ENCODE measurements around the gene LAD1.

Gene LAD1

DNA sequence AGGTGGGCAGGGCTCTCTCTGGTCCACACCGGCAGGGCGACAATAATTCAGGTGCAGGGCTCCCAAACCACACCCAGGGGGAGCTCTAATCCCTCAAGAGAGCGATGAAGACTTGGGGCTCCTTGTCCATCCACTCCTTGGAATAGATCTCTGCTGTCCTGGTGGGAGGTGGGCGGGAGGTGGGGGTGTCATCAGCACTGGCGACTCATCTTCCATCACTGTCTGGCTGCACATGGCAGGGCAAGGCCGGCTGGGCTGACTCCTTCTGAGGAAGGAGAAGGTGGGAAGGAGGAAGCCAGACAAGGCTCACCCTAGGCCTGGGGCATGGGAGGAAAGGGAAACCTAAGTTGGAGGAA lies 50.9 kb downstream of the LAD1 start:
- peak; percentile 12 for DNase-seq (ENCODE audit: low read depth, low spot score)

DNA sequence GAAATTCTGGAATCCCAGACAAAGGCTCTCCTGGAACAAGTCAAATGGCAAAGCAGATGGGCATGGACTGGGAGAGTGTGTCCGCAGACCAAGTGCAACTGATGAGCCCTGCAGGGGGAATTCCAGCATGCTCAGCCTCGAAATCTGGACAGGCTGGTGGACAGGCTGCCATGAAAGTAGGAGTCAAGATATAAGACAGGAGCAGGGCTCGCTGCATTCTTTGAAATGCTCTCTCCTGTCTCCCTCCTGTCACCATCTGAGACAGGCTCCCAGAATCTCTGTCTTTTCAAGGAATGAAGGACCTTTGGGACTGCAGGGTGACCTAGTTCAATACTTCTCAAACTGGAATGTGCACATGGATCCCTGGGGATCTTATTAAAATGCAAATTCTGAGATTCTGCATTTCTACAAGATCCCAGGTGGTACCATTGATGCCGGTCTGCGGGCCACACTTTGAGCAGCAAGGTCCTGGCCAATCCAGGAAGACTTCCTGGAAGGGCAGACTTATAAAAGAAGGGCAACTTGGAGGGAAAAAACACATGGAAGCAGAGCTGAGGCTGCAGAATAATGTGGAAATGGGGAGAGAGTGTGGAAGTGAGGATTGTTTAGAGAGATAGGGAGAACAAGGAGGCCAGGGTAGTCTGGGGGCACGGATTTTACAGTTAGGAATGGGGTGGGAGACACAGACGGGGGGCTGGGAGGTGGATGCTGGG lies 51.5 kb downstream of the LAD1 start:
- DNase-seq (ENCODE audit: low read depth, low spot score) = no peak

DNA sequence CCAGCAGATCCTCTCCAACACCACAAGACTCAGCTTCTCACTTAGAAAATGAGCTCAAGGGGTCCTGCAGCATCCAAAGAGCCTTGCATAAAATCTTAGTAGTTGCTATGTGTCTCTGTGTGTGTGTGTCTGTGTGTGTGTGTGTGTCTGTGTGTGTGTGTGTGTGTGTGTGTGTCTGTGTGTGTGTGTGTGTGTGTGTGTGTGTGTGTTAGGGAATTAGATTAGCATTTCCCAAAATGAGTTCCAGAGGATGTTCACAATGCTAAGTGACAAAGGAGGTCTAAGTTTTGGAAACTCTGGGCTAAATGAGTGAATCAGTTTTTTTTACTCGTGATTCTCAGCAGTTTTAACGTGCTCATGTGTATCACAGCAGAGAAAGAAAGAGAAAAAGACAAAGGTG lies 52.1 kb downstream of the LAD1 start:
- DNase-seq (ENCODE audit: low read depth, low spot score) = no peak

DNA sequence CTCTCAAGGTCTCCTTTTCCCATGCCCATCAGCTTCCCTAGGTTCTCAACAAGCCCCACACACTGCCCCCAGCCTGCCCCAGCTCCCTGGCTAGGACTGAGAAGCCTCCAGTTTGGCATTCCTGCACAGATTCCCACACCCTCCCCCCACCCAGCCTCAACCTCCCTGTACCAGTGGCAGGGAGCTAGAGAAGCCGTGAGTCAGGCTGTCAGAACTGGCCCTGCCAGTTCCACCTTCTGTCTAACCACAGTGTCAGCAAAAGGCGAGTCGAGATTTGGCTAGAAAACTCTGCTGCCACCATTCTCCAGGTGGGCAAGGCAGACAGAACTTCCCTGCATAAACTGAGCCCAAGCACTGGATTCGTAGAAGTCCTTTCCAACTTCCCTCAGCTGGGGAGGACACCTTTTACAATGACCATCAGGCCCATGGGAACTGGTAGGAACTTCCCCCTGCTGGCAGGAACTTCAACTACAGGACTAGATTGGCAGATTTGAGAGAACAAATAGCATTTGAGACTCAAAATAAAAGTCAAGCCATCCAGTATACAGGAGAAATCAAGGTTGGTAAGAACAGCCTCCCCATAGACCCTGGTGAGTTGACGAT lies 52.7 kb downstream of the LAD1 start:
- peak; percentile 9 for DNase-seq (ENCODE audit: low read depth, low spot score)

DNA sequence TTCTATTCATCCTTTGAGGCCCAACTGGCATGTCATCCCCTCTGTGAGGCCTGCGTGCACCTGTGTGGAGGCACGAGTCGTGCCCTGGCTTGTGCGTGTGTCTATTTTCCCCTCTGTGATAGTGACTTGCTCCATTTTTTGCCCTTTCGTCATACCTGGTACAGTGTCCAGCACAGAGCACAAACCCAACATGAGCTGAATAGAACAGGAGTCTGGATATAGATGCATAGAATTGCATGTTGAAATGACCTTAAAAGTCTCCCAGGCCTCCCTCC lies 54.1 kb downstream of the LAD1 start:
- DNase-seq (ENCODE audit: low read depth, low spot score) = no peak

DNA sequence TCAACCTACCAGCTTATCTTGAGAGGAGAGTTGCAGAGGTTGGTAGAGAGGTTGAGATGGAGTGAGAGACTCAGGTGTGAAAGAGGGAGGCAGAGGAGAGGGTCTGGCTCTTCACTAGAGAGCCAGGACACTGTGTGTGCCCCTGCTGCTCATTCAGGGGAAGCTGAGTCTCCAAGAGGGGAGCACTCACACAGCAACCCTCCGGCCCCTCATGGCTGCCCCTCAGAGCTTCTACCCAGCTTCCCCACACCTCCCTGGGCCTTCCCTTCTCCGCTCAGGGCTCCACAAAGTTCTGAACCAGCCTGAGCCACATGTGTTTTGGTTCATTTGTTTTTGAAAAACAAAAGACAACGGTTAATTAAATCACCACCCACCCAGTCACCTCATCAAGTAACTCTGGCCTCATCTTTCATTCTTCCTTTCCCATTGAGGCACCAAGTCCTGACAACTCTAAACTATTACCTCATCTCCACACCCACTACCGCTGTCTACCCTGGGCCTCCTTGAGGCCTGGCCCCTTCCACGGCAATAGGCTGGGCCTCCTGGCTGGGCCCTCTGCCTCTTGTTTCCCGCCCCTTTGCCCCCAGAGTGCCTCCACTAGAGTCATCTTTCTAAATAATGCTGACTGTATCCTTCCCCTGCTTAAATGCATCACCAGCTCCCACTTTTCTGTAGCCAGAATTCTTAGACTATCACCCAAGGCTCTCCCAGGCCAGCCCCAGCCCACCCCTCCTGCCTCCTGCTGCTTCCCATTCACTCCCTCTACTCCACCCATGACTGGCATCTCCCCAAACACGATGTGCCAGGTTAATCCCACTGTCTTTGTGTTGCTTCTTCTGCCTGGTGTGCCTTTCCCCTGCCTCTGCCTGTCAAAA lies 54.7 kb downstream of the LAD1 start:
- DNase-seq (ENCODE audit: low read depth, low spot score) = no peak

DNA sequence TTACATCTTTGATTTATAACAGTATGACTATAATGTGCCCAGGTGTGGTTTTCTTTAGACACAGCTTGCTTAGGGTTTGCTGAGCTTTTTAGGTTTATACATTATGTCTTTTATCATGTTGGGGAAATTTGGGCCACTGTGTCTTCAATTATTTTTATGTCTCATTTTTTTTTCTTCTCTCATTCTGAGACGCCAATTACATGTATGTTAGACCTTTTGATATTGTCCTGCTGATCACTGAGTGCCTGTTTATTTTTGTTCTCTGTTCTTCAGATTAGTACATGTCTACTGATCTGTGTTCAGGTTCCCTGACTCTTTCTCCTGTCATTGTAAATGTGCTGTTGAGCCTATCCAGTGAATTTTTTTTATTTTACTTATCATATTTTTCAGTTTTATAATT lies 57.7 kb downstream of the LAD1 start:
- no peak for DNase-seq (ENCODE audit: low read depth, low spot score)

DNA sequence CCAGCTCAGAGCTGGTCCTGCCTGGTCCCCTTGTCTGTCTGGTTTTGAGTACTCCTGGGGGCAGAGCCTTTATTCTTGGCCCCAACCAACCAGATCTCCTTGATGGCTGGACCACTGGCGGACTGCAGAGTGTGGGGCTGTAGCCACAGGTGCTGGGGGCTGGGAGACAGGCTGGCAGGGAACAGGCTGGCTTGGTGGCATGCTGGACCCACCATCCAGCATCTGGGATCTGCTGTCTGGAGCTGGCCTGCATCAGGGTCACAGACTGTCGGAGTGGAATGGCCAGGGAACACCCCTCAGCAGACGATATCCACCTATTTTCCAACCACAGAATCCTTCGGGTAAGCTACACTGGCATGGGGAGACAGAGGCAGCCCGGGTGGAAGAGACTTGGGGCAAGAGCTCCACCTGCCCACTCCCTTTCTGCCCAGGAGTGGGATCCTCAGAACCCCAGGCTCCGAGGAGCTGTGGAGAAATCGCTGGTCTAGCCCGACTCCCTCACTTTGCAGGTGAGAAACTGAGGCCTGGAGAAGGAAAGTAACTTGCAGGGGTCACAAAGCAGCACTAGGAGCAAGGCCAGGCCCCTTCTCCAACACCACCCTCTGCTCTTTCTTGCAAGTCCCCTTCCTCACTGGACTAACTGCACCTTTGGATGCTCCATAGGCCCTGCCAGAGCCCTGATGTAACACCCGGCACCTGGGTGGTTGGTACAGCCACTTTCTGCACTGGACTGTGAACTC lies 62.2 kb downstream of the LAD1 start:
- no peak for DNase-seq (ENCODE audit: low read depth, low spot score)

DNA sequence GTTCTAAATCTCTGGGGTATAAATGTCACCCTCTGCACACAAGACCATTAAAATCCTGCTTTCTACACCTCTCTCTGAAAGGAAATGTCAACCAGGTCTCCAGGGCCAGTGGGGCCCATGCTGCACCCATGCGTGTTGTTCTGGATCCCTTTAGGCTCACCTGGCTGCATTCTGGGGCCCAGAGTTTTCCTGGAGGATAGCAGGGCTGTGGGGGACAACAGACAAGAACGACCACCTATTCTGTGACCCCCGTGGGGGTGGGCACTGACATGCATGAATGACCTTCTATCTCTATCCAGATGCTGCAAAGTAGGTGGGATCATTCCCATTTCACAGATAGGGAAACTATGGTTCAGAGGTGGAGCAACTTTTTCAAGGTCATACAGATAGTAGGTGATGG lies 63.2 kb downstream of the LAD1 start:
- DNase-seq (ENCODE audit: low read depth, low spot score) = no peak

DNA sequence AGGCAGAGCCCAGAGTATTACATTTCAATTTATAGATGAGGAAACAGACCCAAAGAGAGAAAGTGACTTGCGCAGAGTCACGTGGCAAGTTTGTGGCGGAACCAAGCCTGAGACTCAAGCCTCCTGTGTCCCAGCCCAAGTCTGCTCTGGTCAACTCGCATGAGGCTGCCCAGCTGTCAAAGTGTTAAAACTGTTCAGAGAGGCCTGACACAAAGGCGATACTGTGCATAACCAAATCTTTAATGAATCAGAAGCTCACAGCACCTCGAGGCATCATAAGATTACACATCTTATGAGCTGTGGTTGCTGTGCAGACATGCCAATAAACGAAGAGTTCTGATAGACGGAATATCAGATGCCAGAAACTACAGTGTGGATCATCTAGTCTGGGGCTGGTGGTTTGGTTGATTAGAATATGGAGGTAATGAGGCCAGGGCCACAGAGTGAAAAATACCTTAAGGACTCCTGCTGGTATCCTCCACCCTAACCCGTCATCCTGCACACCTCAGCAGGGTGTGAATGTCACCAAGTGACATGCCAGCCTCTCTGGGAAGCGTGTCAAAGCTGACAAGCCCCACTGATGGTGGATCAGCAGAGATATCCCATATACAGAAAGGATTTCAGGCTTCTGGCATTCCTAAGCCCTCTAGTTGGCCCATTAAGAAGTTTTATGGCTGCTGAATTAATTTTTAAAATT lies 63.8 kb downstream of the LAD1 start:
- no peak for DNase-seq (ENCODE audit: low read depth, low spot score)

DNA sequence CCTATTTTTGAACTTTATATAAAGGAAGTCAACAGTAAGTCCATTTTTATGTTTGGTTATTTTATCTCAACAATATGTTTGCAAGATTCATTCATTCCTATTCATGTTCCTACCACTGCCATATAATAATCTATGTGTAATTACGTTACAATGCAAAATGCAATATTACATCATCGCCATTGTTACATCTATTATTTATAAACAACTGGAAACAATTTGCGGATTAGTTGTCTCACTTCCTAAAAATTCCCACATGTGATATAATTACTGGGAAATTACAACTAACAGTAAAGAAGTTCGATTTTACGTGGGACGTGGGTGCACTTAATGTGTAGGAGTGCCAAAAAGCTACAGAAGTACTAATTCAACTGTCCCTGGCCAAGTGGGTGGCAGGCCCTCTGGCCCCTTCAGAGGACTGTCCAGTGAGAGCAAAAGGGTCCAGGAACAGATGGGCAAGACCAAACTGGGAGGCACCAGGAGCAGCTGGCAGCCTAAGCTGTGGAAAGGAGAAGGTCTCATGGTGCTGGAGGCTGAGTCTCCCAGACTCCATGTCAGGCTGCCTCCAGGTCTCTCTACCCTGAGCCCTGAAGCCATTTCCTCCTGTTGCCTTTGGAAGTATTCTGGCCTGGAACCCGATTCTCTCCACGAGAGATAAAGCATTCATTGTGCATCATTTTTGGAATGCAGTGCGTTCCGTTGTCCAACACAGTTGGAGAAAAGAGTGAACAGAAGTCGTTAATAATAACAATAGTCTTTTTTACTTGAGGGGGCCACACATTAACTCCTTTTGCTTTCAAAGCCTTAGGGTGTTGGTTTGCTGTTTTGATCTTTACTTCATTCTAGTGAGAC lies 64.6 kb downstream of the LAD1 start:
- DNase-seq (ENCODE audit: low read depth, low spot score) = no peak

DNA sequence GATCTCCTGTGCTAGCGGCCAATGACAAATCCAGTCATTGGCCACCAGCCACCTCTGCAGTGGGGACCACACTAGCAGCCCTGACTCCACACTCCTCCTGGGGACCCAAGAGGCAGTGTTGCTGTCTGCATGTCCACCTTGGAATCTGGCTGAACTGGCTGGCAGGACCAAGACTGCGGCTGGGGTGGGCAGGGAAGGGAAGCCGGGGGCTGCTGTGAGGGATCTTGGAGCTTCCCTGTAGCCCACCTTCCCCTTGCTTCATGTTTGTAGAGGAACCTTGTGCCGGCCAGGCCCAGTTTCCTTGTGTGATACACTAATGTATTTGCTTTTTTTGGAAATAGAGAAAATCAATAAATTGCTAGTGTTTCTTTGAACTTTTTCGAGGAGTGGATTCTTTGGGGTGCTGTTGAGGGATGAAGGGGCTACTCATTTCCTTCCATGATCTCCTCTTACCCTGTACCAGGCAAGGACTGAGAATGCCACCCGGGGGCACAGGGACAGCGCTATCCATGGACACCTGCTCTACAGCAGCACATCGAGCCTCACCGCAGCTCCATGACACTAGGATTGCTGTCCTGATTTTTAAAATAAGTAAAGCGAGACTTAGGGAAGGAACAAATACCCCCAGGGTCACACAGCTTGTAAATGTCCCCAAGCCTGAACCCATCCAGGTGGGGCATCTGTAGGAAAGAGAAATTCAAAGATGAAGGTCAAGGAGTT lies 66.3 kb downstream of the LAD1 start:
- no peak for DNase-seq (ENCODE audit: low read depth, low spot score)

DNA sequence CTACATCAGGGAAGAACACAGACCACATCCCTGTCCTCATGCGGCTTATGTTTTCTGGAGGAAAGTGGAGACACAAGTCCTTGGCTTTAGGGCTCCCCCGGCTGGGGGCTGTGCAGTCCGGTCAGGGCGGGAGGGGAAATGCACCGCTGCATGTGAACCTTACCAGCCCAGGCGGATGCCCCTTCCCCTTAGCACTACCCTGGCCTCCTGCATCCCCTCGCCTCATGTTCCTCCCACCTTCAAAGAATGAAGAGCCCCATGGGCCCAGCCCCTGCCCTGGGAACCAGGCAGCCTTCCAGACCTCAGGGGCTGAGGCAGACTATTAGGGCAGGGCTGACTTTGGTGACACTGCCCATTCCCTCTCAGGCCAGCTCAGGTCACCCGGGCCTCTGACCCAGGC lies 67.1 kb downstream of the LAD1 start:
- DNase-seq (ENCODE audit: low read depth, low spot score) = no peak

DNA sequence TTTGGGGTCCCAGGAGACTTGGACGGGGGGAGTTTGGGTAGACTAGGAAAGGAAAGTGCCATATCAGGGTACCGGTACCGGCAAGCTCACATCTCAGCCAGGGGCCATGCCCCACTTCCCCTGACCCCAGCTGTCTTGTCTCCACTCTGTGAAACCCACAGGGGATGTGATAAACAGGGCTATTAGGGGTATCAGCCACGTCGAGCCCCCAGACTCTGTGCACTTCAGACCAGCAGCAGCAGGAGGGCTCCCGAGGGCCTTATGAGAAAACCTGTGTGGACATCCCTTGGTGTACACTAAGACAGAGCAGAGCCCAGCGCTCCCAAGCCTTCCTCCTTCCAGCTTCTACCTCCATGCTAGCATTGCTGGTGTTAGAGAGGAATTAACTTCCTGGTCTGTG lies 68.0 kb downstream of the LAD1 start:
- no peak for DNase-seq (ENCODE audit: low read depth, low spot score)
